Measurements from ENCODE around the gene SIPA1L3.
"Not testable (repeated sequence)": the region's sequence is repeated elsewhere in the genome, so short reads cannot be mapped to it uniquely, and the experiment has no call there.

SIPA1L3 gene

GRCh38 chr19:38019396-38019724, 112.4 kb downstream of the SIPA1L3 start:
- DNase-seq (ENCODE audit: low read depth in 2 of 2), result no peak

GRCh38 chr19:38020311-38020710, 113.3 kb downstream of the SIPA1L3 start:
- DNase-seq (ENCODE audit: low read depth in 2 of 2), result no peak

GRCh38 chr19:38021352-38021751, 114.3 kb downstream of the SIPA1L3 start:
- no peak for DNase-seq (ENCODE audit: low read depth in 2 of 2)

- DNase-seq (ENCODE audit: low read depth in 2 of 2), result no peak
Measured at GRCh38 chr19:38022791-38023670, 116.0 kb downstream of the SIPA1L3 start.

DNA sequence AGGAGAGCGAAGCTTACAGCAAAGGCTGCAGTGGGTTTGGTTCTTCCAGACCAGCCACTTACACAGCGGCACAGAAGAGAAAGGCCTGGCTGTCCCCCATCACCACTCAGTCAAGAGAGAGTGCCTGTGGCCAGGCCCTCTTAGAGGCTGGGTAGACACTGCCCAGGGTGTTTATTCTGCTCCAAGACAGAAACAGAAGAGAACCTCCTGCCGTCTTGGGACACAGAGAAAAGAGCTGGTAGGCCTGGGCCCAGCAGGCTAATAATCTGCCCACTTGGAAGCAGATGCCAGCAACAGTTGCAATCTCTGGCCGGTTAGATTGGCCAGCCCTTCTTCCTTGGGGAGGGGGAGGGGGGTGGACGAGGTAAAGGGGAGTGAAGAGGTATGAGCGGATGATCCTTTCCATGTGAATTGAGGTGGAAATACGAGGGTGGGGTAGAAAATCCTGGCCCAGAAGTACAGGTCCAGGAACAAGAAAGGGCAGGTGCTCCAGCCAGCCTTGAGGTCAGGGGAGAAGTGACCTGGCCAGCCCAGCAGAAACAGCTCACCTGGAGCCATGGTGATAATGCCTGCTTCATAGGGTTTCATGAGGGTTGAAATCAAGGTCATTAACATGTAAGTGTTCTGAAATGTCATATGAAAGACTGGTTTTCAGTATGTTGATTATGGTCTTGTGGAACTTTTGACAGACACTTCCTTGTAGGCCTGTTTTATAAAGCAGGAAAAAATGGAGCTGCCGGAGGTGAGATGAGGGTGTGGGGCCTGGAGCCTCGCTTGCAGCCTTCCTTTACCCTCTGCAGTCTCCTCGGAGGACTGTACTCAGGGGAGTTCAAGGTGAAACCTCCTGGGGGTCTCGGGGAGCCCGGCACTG, 116.9 kb downstream of the SIPA1L3 start:
- DNase-seq (ENCODE audit: low read depth in 2 of 2), result no peak

DNA sequence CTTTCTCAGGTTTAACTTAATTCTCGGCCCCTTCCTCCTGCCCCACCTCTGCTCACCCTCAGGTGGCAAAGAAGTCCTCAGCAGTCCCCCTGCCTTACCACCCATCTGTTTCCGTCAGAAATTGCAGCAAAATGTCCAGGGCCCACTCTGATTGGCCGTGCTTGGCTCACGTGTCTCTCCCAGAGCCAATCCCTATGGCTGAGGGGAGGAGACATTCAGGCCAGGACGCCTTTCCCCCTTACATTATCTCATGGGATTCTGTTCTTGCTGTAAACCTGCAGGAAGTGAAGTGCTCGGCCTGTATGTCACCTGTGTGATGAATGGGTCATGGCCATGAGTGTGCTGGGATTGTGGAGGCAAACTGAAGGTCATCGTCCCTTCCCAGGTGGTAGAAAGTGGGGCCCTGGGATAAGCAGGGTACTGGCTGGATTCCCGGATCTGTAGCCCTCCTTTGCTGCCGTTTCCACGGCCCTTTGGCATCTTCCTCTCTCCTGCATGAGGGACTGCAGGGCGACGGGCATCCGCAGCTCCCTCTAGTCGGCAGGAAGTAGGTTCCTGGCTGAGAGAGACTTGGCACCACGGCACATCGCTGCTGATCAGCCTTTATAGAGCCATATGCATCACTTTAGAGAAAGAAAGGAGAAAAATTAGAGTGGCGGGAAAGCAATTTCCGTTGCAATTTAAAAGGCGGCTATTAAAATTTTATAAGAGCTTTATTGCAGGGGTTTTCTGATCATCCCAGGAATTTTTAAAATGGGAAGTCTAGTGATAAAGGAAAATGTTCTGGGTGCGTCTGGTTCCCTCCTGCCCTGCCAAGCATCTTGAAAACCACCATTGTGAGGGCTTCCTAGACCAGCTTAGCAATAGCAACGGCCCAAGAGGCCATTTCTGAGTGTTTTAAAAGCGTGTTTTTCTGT, 118.2 kb downstream of the SIPA1L3 start:
- no peak for DNase-seq (ENCODE audit: low read depth in 2 of 2)

- no peak for DNase-seq (ENCODE audit: low read depth in 2 of 2)
Measured at GRCh38 chr19:38025909-38026307, 118.9 kb downstream of the SIPA1L3 start.

GRCh38 chr19:38028913-38029510, 122.0 kb downstream of the SIPA1L3 start:
- DNase-seq (ENCODE audit: low read depth in 2 of 2), result no peak

GRCh38 chr19:38030001-38030400, 123.0 kb downstream of the SIPA1L3 start:
- DNase-seq (ENCODE audit: low read depth in 2 of 2), result not testable (repeated sequence)

DNA sequence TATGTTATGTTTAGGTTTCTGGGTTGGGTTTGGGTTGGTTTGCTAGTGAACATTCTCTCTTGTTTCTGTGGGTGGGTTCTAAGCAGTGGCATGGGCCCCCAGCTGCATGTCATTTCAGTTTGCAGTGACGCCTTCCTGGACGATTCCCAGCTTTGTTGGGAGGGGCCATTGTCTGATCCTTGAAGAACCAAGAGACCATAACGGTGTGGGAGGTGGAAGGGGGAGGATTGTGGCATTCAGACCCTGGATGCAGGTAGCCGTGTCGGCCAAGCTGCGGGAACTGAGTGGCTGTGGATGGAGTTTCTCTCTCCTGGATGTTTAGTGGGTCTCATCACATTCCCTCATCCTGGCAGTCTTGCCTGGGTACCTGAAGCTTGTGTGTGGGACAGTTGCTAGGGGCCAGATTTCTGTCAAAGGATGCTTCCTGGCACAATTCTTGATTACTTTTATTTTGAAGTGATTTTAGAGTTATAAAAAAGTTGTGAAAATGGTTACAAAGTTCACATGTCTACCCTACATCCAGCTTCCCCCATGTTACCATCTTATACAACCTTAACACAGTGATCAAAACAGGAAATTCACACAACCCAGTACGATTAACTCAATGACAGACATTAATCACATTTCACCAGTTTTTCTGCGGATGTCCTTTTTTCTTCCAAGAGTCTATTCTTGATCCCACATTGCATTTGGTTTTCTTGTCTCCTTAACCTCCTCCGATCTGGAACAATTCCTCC, 123.8 kb downstream of the SIPA1L3 start:
- no peak for DNase-seq (ENCODE audit: low read depth in 2 of 2)

DNA sequence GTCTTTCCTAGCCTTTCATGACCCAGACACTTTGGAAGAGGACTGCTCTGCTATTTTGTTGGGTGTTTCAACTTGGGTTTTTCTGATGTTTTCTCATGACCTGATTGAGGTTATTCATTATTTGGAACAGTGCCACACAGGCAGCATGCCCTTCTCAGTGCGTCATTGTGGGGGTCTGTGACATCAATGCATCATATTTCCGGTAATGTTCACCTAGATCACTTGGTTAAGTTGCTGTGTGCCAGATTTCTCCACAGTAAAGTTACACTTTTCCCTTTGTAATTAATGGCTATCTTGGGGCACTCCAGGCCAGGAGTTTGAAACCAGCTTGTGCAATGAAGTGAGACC, 124.4 kb downstream of the SIPA1L3 start:
- no peak for DNase-seq (ENCODE audit: low read depth in 2 of 2)

GRCh38 chr19:38032151-38032550, 125.1 kb downstream of the SIPA1L3 start:
- DNase-seq (ENCODE audit: low read depth in 2 of 2), result no peak

DNA sequence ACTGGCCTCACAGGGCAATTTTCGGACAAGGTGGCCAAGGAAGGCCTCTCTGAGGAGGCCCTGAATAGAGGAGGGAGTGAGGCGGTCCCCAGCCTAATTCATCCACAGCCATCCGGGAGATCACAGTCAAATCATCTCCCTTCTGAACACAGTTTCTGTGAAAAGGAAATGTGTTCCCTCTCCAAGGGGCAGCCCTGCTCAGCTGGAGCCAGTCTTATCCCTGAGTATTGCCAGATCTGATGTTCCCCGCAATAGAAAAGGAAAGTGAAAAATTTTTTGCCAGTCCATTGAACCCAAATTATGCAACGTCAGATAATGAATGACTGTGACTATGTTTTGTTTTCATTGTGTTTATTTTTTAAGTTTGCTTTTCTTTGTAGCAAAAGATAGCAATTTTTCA, 125.9 kb downstream of the SIPA1L3 start:
- DNase-seq (ENCODE audit: low read depth in 2 of 2), result no peak

- DNase-seq (ENCODE audit: low read depth in 2 of 2), result no peak
Measured at GRCh38 chr19:38033658-38034491, 126.9 kb downstream of the SIPA1L3 start.

DNA sequence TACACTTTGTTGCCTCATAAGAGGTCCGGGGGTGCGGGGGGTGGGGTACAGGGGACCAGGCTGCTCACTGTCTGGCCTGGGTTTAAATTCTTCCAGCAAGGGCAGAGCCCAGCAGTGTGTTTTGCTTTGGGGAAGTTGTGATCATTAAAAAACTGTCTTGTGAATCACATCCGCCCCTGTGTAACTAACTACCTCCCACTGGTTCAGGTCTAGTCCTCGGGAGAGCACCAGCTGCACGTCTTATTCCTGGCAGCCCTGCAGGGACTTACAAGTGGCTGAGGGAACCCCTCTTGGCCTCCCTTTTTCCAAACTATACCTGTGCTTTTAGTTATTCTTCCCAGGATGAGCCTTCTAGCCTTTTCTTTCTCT, 127.5 kb downstream of the SIPA1L3 start:
- DNase-seq (ENCODE audit: low read depth in 2 of 2), result no peak

- DNase-seq (ENCODE audit: low read depth in 2 of 2), result no peak
Measured at GRCh38 chr19:38035515-38036495, 128.8 kb downstream of the SIPA1L3 start.

DNA sequence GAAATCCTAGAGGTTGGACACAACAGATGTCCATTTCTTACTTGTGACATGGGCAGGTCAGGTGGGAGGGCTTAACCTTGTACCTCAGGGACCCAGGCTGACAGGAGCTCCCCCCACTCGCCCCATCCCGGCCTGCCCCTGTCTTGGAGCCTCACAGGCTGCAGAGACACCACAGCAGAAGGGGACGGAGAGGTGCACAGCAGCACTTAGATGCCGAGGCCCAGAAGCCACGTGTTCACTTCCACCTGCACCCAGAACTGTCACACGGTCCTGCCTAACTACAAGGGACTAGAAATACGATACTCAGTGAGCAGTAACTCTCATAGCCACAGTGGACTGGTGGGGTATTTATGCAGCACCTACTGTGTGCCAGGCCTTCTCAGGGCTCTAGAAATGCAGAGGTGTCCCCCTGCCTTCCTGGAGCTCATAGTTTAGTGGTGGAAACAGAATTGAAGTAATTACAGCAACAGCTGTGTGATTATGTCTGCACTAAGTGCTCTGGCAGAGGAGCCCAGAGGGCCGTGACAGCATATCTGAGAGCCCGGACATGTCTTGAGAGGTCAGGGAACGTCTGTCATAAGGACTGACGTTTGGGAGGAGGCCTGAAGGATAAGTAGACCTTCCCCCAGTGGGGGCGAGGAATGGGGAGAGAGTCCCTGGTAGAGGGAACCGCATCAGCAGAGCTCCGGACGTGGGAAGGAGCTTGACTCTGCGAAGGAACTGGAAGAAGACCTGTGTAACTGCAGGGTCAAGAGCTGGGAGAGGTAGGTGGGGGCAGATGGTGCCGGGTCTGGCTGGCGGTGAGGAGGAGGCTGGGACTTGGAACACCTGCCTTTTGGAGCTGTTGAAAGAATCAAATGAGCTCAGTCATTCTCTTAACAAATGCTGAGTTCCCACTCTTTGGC, 130.0 kb downstream of the SIPA1L3 start:
- DNase-seq (ENCODE audit: low read depth in 2 of 2), result no peak

- DNase-seq (ENCODE audit: low read depth in 2 of 2), result no peak
Measured at GRCh38 chr19:38039966-38040365, 133.0 kb downstream of the SIPA1L3 start.

Data from stimulated activated CD8-positive, alpha-beta memory T cell treated with anti-CD3 and anti-CD28 coated beads, Interleukin-15, amount 100 ng/mL, for 4 hours (primary cell).